ENCODE results near the gene MALSU1.
A peak's percentile ranks its signal among the peaks of the same experiment; 100 is the strongest.

MALSU1 gene

DNA sequence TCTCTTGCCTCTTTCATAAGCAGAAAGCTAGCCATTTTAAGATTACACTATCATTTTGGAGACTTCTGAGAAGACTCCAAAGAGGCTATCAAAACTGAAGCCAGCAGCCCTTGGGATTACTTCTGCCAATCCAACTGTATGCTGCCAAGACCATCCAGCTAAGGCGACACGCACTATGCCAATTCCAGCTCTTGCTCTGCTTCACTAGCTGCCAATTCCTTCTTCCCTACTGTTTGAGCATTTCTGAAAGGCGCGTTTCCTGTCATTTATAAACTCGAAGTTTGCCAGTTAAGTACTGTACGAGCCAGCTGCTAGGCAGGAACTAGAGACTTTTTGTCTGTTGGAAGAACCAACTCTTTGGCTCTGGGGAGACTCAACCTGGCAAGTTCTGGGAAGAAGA, 36.5 kb downstream of the MALSU1 start:
- DNase-seq (ENCODE audit: low spot score): no peak

DNA sequence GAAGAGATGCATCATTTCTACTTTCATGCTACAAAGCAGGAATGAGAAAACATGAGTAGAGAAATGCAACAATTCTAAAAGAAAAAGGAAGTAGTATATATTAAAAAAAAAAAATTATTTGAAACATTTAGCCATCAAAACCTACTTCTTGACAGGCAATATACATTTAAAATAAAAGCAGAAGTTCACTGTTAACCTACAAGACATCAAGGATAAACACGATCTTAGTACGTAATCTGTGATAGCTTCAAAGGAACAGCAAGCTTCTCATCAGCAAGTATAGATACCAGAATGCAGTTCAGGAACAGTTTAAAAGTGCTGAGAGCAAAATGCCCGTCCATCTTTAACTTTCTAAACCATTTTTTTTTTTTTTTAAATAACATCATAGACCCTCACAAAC, 36.9 kb downstream of the MALSU1 start:
- no peak for DNase-seq (ENCODE audit: low spot score)

DNA sequence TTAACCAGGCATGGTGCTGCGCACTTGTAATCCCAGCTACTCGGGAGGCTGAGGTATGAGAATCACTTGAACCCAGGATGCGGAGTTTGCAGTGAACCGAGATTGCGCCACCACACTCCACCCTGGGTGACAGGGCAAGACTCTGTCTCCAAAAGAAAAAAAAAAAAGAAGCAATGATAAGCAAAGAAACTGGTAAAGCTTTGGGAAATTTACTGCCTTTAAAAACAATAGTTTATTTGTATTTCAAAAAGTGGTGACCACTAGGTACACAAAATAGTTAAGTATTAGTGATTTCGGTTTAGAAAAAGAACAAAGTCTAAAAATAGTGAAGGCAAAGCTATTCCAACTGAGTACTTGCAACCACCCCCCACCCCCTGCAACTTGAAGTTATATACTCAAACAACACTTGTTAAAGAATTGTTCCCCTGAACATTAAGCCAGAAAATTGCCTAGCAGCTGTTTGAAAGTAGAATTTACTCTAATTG, 37.7 kb downstream of the MALSU1 start:
- no peak for DNase-seq (ENCODE audit: low spot score)

DNA sequence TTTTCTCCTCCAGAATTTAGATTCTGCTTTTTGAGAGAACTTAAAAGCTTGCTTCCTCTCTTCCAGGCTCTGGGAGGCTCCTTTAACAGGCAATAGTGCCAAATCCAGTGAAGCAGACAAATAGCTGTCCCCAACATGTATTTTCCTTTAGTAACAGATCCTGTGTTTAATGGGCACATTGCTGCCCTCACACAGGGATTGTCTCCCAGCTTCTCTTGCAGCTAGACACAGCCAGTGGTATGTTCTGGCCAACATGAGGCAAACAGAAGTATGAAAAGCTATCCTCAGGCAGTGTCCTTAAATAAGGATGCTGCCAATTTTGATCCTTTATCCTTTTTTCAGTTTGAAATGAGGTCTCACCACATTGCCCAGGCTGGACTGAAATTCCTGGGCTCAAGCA, 38.2 kb downstream of the MALSU1 start:
- DNase-seq (ENCODE audit: low spot score): no peak

DNA sequence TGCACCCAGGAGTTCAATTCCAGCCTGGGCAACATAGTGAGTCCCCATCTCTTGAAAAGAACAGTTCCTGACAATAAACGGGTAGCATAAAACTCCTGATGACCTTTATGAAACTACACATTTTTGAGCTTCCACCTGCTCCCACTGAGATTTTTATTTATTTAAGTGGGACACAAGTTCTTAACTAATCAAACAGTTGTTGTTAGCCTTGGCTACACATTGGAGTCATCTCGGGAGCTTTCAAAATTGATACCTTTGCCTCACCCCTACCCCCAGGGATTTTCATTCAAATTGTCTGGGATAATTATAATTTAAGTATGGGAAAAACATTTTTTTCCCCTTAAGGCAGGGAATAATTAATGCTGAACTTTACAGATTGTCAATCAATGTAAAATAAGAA, 39.3 kb downstream of the MALSU1 start:
- DNase-seq (ENCODE audit: low spot score): no peak

DNA sequence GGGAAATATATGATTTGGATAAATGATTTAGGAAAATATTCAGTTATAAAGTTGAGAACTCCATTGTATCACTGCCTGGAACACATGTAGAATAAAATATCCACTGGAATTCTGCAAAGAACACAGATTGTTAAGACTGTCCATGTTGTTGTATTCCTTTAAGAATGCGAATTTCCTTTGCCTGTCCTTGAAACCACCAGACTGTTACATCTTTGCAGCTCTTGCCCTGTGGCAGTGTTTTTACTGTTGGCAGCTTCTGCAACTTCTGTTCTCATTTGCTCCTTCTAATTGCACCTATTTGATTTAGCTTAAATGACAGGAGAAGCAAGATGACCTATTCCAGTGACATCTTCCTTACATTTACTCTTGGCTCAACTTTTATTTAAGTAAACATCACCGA, 39.7 kb downstream of the MALSU1 start:
- no peak for DNase-seq (ENCODE audit: low spot score)

DNA sequence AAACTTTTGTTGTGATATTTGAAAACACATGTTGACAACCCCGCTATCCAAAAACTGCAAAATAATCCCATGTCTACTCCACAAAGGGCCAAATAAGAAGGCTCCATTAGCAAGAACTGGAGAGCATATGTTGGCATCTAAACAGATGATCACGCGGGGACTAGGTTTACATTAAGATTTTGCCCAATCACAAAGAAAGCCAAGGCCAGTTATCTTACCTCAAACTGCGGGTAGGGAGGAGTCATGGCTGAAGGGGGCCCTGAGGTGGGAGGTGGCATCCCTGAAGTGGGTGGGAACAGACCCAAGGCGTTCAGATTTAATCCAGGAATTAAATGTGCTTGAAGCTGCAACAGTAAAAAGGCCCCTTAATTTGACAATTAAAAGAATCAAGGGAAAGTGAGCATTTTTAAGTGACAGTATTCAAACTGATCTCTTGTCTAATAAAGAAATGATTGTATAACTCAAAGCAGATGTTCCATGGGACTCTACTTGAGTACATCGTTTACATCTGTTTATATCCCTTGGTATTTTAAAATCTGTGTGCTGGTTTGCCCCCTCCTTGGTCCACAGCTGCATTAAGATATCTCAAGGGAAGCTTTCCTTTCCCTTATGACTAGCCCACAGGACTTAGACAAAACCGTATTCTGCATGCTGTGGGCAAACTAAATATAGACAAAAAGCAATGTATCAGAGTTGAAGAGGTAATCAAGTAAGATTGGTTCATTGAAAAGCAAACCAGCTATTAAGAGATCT, 42.9 kb downstream of the MALSU1 start:
- DNase-seq (ENCODE audit: low spot score): no peak

DNA sequence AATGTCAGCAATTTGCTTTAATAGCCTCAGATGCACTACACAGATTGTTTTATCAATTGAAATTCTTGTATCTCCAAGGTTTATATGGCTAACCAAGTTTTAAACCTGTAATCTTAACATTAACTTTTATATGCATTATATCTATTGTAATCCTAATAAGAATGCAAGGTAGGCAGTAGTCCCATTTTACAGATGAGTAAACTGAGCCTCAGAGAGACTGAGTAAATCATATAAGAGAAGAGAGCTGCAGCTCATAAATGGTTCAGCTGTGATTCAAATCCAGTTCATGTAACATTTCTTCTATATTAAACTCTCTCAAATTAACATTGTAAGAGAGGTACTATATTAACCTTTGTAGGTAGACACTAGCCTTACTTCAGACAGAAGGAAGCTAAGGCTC, 44.0 kb downstream of the MALSU1 start:
- no peak for DNase-seq (ENCODE audit: low spot score)

DNA sequence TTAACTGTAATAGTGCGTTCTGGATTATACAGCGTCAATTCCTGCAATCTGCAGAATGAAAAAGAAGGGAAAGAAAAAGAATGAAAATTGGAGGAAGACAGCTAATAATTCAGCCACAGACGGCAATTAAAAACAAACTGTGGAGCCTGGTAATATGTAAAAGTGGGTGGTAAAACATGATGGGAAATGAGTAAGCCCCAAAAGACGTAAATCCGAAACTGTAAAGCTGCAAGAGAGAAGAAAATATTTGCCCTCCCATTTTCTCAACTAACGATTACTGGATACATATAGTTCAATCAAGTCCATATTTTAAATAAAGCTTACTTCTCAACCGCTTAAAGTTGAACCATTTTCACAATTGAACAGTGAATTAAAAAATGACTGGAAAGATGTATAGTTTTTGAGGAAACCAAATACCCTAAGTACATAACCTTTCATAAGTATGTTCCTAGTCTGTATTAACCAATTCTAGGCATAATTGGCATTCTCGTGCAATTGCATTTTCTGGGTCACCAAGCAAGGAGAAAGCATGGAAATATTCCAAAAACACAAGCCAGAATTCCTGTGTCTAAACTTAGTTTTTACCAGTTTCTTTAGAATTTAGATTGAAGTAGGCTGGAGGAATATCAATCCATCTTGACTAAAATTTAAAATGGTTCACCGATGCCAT, 44.8 kb downstream of the MALSU1 start:
- no peak for DNase-seq (ENCODE audit: low spot score)

DNA sequence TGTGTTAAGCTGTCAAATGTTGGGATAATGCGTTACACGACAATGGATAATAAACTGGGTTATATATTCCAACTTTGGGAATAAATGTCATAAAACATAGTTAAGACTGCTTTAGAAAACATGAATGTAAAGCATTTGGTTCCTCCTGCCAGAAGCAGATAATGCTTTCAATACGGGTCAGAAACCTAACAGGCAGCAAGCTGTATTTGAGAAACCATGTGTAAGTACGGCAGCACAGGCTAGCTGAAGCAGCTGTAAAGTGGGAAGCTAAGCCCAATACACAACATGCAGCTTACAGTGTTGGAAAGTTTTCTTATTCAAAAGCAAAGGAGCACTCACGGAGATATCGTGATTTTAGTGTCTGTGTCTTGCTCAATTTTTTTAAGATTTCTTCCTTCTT, 46.5 kb downstream of the MALSU1 start:
- no peak for DNase-seq (ENCODE audit: low spot score)

DNA sequence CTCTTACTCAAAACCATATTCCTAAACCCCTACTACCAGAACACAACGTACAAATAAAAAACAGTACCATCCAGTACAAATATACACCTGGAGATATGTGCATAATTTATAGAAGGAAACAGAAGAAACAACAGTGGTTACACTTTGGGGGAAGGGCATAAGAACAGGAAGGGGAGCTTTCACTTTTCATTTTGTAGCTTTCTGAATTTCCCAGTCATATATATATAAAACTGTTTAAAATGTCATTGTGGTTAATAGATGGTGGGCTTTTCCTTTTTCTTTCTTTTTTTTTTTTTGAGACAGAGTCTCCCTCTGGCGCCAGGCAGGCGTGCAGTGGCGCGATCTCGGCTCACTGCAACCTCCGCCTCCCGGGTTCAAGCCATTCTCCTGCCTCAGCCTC, 47.2 kb downstream of the MALSU1 start:
- no peak for DNase-seq (ENCODE audit: low spot score)

DNA sequence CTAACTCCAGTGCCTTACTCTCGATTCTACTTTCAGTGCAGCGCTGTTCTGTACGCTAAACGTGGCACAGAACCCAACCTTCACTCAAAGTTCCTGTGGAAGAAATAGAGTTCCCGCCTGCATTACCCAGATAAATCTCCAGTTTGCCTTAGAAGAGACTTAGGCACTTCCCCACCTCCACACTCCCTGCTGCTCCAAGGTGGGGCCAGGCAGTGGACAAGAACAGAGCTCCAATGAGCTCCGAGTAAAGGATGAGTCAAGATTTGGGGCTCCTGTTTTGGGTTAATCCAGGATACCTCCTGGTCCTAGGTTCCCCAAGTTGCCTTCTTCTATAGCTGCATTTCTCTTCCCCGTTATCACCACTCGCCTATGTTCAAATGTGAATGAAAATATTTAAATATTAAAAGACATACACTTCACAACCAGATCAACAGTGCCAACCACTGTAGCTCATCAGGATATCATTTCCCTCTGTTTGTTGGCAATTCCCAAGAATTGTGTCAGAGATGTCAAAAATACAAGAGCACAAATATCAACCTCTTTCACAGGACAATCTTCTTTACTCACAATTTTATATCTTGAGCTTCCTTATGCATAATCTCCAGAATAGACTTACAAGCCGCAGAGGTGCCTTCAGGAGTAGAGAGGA, 48.0 kb downstream of the MALSU1 start:
- DNase-seq (ENCODE audit: low spot score): no peak

DNA sequence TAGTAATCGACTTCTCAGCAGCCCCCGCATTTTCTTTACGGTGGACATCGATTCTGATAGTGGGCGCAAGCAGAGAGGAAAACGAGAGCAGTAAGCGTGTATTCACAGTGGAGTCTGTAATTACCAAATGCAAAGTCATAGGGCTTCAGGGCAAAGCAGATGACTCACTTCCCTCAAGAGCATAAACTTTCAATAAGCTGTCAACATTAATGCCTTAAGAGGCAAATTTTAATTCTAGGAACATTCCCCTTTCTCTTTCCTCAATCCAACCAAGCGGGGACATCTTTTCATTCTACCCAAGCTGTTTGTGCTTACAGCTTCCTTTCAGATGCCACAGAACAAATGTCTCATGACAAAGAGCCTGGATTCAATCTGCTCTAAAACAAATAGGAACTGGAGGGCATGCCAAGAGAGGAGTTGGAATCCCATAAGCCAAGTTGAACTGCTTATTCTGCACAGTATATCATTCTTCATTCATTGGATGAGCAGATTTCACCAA, 48.6 kb downstream of the MALSU1 start:
- peak; percentile 85 for DNase-seq (ENCODE audit: low spot score)

DNA sequence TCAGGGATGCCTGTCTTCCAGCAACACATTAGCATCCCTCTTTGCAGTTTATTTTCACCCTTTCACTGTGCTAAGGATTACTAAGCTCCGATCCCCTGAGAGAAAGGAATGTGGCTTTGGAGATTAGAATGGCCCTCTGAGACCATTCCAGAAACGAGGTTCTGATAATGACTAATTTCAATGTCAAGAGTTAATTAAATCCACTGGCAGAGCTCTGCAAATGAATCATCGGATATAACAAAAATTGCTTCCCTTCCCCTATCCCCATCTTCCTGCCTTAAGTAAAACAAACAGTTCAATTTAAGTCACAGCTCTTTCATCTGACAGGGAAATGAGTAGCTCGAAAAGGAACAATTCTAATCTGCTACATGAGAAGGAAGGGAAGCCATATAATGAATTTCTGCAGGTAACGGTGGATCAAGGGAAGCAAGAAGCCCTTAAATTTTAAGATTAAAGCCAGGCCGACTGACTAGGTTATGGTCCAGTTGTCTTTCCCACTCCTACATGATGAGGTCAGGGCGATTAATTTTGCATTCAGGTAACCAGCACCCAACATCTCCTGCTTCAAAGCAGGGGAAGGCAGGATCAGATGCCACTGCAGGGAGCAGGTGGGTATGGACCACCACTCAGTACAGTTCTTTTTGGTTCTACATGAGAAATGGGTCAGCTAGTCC, 50.5 kb downstream of the MALSU1 start:
- DNase-seq (ENCODE audit: low spot score): peak; percentile 70

DNA sequence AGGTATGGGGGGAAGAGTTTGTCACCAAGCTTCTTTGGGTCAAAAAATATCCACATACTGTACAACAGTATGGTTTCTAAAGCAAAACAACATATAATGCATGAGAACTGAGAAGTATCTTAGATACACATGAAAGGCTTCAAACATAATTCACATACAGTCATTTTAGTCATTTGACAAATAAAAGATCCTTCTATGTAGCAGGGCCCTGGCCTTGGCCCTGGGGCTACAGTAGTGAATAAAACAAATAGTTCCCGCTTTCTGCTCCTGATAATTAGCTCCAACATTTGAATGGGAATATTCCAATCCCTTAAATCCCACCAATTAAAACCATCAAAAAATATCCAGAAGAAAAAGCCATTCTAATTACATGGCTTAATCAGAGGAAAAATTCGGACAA, 51.3 kb downstream of the MALSU1 start:
- DNase-seq (ENCODE audit: low spot score): no peak

DNA sequence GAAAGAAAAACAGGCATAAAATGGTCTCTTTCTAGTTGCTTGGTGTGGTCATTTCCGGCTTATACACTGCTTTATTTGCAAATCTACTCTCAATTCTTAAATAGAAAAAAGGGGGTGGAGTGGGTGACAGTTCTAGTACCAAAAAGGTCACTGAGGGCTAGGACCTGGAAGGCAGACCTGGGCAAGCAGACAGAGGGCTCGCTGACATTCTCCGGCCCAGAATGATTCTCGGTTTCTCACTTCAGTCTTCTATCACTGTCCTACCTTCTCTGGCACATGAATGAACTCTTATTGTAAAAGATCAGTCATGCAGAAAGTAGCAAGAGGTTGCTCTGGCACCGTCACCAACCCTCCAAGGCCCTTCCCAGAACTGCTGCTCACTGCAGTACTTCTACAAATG, 54.0 kb downstream of the MALSU1 start:
- no peak for DNase-seq (ENCODE audit: low spot score)

DNA sequence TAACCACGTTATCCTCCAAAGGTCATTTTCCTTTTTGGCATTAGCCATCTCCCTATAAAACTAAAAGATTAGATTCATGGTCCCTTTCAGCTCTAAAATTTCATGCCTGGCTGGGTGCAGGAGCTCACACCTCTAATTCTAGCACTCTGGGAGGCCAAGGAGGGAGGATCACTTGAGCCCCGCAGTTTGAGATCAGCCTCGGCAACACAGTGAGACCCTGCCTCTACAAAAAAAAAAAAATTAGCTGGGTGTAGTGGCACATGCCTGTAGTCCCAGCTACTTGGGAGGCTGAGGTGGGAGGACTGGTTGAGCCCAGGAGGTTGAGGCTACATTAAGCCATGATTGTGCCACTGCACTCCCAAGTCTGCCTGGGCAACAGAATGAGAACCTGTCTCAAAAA, 57.0 kb downstream of the MALSU1 start:
- DNase-seq (ENCODE audit: low spot score): no peak

DNA sequence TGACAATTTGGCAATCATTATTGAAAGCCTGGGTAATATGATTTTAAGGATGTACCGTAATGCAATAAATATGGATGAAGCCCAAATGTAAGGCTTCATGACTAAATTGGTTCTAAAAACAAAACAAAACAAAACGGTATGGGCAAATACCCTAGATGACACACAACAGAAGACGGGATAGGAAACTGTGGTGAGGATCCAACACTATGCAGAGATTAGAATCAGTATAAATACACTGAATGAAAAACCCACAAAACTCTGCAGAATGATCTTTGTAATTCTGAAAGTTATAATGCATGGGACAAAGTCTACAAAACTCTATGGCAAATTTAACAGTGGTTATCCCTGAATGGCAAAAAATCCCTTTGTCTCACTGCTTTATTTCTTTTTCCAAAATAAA, 57.6 kb downstream of the MALSU1 start:
- DNase-seq (ENCODE audit: low spot score): no peak

DNA sequence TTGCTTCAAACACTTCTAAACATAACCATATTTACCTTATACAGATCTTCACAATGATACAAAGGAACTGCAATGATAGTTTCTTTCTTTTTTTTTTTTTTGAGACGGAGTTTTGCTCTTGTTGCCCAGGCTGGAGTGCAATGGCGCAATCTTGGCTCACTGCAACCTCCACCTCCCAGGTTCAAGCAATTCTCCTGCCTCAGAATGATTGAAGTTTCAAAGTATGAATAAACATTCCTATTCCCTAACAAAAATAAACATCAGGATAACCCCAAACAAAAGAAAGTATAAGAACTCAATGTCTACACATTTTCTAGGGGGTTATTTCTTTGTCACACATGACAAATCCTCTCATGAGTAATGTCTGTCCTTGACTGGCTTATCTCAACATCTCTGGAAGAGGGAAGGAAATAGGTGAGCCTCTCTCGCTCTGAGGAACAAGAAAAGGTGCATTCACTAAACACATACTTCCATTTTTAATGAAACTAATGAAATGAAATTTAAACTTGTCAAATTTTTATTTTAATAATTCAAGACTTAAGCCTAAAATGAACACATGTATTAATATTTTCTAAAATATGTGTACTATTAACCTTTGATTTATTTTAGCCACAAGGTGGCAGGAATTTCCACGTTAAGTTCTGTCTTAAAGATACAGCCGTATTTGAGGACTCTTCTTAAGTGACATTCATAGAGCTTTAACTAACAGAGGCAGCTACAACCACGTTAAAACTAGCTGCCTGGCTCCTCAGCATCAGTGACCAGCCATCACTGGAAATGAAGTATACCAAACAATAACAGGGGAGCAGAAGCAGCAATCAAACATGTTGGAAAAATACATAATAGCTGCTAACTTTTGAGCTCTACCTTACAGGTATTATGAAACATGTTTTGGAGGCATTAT, 58.3 kb downstream of the MALSU1 start:
- no peak for DNase-seq (ENCODE audit: low spot score)

DNA sequence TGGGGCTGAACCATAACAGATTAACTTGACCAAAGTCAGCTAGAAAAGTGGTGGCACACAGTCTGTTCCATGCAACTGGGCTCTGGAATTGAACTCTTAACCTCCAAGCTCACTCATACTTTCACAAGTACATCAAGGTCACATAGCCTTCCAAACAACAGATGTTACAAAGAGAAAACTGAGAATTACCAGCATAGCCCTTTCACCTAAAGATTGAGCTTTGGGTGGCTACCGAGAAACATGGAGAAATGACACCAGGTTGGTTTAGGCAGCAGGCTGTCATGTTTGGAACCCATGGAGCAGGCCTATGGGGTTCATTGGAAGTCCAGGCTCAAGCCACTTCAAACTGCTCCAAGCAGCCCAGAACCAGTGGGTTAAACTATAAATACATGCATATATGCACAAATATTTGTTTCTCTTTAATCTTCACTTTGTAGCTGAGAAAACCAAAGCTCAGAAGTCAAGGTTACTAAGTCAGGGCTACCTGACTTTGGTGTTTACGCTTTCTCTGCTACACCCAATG, 59.1 kb downstream of the MALSU1 start:
- DNase-seq (ENCODE audit: low spot score): no peak

Data from AG08395 (cell line).